Measurements from ENCODE around the gene MAPK9. TPM values are rescaled to one million over a fixed set of nuclear protein-coding genes. Genes with fewer than 3 reads are reported as not detected.
"Not testable (repeated sequence)": the region's sequence is repeated elsewhere in the genome, so short reads cannot be mapped to it uniquely, and the experiment has no call there.

Gene MAPK9
- total RNA-seq, 1 experiment from 2014 or later: 54.0 TPM

DNA sequence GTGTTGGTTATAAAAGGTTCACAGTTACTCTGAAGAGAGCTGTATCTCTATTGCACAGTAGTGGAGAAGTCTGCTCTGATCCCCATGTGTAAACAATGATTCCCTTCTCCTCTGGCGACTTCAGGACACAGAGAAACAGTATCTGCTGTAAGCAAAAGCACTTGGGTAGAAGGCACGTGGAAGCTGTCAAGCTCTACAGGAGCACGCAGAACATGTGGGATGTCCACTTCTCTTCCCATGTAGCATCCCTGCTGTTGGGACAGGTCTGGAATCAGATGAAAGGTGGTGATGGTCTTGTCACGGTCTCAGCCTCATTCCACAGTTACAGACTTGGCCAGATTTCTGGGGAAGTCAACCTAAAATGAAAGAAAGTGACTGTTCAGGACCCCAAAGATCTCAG lies 9.4 kb upstream of the MAPK9 start:
- CTCF ChIA-PET: interaction anchor here (0.6 kb wide), 1 partner anchor 500 kb away, joined by 3 read pairs; no protein-coding TSS in a partner anchor
- no peaks in the 10 kb centered on the region for H3K36me3 ChIP-seq (ENCODE audit: low read depth)
- no peaks in the 10 kb centered on the region for H3K9me2 ChIP-seq (ENCODE audit: insufficient read depth)
- H3K4me3 ChIP-seq: no peak overlapping the region
- no peak overlapping the region for H2AFZ ChIP-seq
- no peaks in the 10 kb centered on the region for H3K9me3 ChIP-seq (ENCODE audit: insufficient read depth, low read depth)
- H3K79me2 ChIP-seq (ENCODE audit: low read depth): no peaks in the 10 kb centered on the region
- POLR2A ChIA-PET (ENCODE audit: unreplicated experiment): no interaction called here
- H3K4me2 ChIP-seq: no peak overlapping the region
- DNase-seq: no peak
- peaks cover 6% of the 10 kb centered on the region; the same call in 1 of the 2 replicates for H3K4me1 ChIP-seq (replicated peaks; ENCODE audit: insufficient read depth)
- no peaks in the 10 kb centered on the region for H3F3A ChIP-seq (ENCODE audit: insufficient read depth, low read depth)
- no TSS peak for BruUV-seq (replicated peaks)
- intact Hi-C loops (cut with micrococcal nuclease; ENCODE audit: unreplicated experiment): no loop called here
- H3K27ac ChIP-seq: no peak overlapping the region
- H4K20me1 ChIP-seq (ENCODE audit: insufficient read depth): peaks cover 3% of the 10 kb centered on the region; the same call in 1 of the 2 replicates
- H3K27me3 ChIP-seq (ENCODE audit: insufficient read depth, low read depth): no peaks in the 10 kb centered on the region
- TF ChIP-seq CTCF (conservative IDR thresholded peaks at IDR 0.05) (no peak), EZH2 (IDR thresholded peaks at IDR 0.05; ENCODE audit: low read depth) (no peak)

DNA sequence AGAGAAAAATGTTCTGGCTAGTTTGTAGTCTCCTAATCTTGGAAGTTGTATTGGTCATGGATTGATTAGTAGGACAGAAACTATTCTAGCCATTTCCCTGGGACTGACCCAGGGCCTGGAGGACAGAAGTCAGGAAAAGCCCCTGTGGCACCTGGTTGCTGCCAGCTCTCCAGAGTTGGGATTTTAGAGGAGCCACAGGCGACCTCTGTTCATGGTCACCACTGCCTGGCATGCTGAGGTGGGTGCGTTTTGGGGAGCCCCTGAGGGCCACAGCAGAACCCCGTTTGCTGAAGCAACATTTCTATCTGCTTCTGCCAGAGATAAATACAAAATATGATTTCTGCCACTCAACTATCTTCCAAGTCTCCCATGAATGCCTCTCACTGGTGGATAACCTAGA lies 7.6 kb upstream of the MAPK9 start:
- H3K36me3 ChIP-seq (ENCODE audit: low read depth): no peaks in the 10 kb centered on the region
- no TSS peak for BruUV-seq (replicated peaks)
- no peaks in the 10 kb centered on the region for H3K9me2 ChIP-seq (ENCODE audit: insufficient read depth)
- no peak overlapping the region for H2AFZ ChIP-seq
- ChIA-PET CTCF (interaction anchor here (0.6 kb wide), 1 partner anchor 535 kb away, joined by 3 read pairs; no protein-coding TSS in a partner anchor), POLR2A (ENCODE audit: unreplicated experiment) (no interaction called here)
- H3K4me2 ChIP-seq: no peak overlapping the region
- no peak overlapping the region for H3K27ac ChIP-seq
- no peaks in the 10 kb centered on the region for H3K27me3 ChIP-seq (ENCODE audit: insufficient read depth, low read depth)
- no peaks in the 10 kb centered on the region for H3K79me2 ChIP-seq (ENCODE audit: low read depth)
- TF ChIP-seq EZH2 (IDR thresholded peaks at IDR 0.05; ENCODE audit: low read depth) (no peak), CTCF (conservative IDR thresholded peaks at IDR 0.05) (no peak)
- no peak for DNase-seq
- intact Hi-C loops (cut with micrococcal nuclease; ENCODE audit: unreplicated experiment): no loop called here
- H3K4me3 ChIP-seq: no peak overlapping the region
- peaks cover 6% of the 10 kb centered on the region; the same call in 1 of the 2 replicates for H3K4me1 ChIP-seq (replicated peaks; ENCODE audit: insufficient read depth)
- no peaks in the 10 kb centered on the region for H3F3A ChIP-seq (ENCODE audit: insufficient read depth, low read depth)
- peaks cover 3% of the 10 kb centered on the region; the same call in 1 of the 2 replicates for H4K20me1 ChIP-seq (ENCODE audit: insufficient read depth)
- no peaks in the 10 kb centered on the region for H3K9me3 ChIP-seq (ENCODE audit: insufficient read depth, low read depth)

- H3K9me3 ChIP-seq (ENCODE audit: insufficient read depth, low read depth); H3K27ac ChIP-seq; H3K9me2 ChIP-seq (ENCODE audit: insufficient read depth); H3K79me2 ChIP-seq (ENCODE audit: low read depth); H3K36me3 ChIP-seq (ENCODE audit: low read depth); H3K4me2 ChIP-seq; POLR2A ChIA-PET (ENCODE audit: unreplicated experiment); H3F3A ChIP-seq (ENCODE audit: insufficient read depth, low read depth); H4K20me1 ChIP-seq (ENCODE audit: insufficient read depth); CTCF ChIA-PET; H3K4me1 ChIP-seq (replicated peaks; ENCODE audit: insufficient read depth); H2AFZ ChIP-seq; H3K27me3 ChIP-seq (ENCODE audit: insufficient read depth, low read depth); intact Hi-C loops (cut with micrococcal nuclease; ENCODE audit: unreplicated experiment); H3K4me3 ChIP-seq; DNase-seq; BruUV-seq (replicated peaks): not testable (repeated sequence)
These were observed 7.1 kb upstream of the MAPK9 start for GRCh38 chr5:180299014-180299413.
